ENCODE results near the gene NATD1.
A peak's percentile ranks its signal among the peaks of the same experiment; 100 is the strongest.

Gene NATD1

GRCh38 chr17:21271454-21272183 lies 18.4 kb upstream of the NATD1 start:
- Histone ChIP-seq H3K27ac (ENCODE audit: low read depth, low read length, severe bottlenecking) (no peak overlapping the region), H3K4me3 (ENCODE audit: extremely low read depth, insufficient read depth, low read length, poor library complexity, severe bottlenecking) (no peak overlapping the region), H3K4me1 (ENCODE audit: control insufficient read depth, insufficient read depth, low read length, poor library complexity, severe bottlenecking) (peaks cover 2% of the 10 kb centered on the region), H3K36me3 (ENCODE audit: control insufficient read depth, insufficient read depth, low read length) (no peaks in the 10 kb centered on the region), H3K9me3 (ENCODE audit: control insufficient read depth, low read length) (no peaks in the 10 kb centered on the region)
- 92 to 100% methylated on average over 2 to 4 of the region's 10 CpGs for WGBS, 2 experiments (ENCODE audit: insufficient coverage in 2 of 2)

GRCh38 chr17:21269394-21269793 lies 16.2 kb upstream of the NATD1 start:
- WGBS, 2 experiments (ENCODE audit: insufficient coverage in 2 of 2) = 85 to 93% methylated on average over 3 to 4 of the region's 8 CpGs
- Histone ChIP-seq H3K27ac (ENCODE audit: low read depth, low read length, severe bottlenecking) (no peak overlapping the region), H3K4me3 (ENCODE audit: extremely low read depth, insufficient read depth, low read length, poor library complexity, severe bottlenecking) (no peak overlapping the region), H3K9me3 (ENCODE audit: control insufficient read depth, low read length) (no peaks in the 10 kb centered on the region), H3K4me1 (ENCODE audit: control insufficient read depth, insufficient read depth, low read length, poor library complexity, severe bottlenecking) (peaks cover 2% of the 10 kb centered on the region), H3K36me3 (ENCODE audit: control insufficient read depth, insufficient read depth, low read length) (no peaks in the 10 kb centered on the region)

DNA sequence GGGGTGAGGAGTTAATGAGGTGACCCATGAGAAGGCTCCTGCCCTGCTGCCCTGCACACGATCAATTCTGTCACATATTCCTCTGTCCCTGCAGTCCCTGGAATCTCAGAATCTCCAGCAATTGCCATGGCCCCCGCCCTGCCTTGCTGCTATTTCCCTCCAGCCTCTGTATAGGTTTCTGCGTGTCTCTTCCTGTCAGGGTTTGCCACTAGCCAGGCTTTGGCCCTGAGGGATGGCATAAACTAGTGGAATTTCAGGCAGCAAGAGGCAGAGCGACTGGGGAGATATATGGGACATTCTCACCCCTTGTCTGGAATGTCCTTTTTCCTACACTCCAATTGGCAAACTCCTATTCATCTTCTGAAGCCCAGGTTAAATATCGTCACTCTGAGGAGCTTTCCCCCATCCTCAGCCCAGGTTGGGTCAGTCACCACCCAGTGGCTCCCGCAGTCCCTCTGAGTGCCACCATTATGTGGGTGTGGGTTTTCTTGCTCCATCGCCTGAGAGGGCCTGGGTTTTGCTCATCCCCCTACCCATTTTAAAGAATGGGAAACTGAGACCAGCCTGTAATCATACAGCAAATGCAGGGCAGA lies 15.5 kb upstream of the NATD1 start:
- Histone ChIP-seq H3K4me3 (ENCODE audit: extremely low read depth, insufficient read depth, low read length, poor library complexity, severe bottlenecking) (no peak overlapping the region), H3K36me3 (ENCODE audit: control insufficient read depth, insufficient read depth, low read length) (no peaks in the 10 kb centered on the region), H3K27ac (ENCODE audit: low read depth, low read length, severe bottlenecking) (no peak overlapping the region), H3K4me1 (ENCODE audit: control insufficient read depth, insufficient read depth, low read length, poor library complexity, severe bottlenecking) (peaks cover 2% of the 10 kb centered on the region), H3K9me3 (ENCODE audit: control insufficient read depth, low read length) (no peaks in the 10 kb centered on the region)
- 84 to 87% methylated on average over 3 to 5 of the region's 7 CpGs for WGBS, 2 experiments (ENCODE audit: insufficient coverage in 2 of 2)

DNA sequence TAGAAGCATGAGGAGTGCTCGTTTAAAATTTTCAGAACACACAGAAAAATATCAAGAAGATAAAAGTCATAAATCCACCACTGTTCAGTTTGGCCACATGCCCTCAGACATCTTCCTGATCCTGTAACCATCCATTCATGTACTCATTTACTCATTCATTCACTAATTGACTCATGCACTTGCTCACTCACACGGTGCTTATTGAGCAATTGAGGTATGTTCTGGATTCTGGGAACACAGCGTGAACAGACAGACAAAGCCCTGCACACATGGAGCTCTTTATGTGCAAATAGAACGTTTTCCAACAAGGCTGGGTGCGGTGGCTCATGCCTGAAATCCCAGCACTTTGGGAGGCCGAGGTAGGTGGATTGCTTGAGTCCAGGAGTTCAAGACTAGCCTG lies 10.2 kb upstream of the NATD1 start:
- Histone ChIP-seq H3K27ac (ENCODE audit: low read depth, low read length, severe bottlenecking) (no peak overlapping the region), H3K4me1 (ENCODE audit: control insufficient read depth, insufficient read depth, low read length, poor library complexity, severe bottlenecking) (peaks cover 2% of the 10 kb centered on the region), H3K9me3 (ENCODE audit: control insufficient read depth, low read length) (no peaks in the 10 kb centered on the region), H3K36me3 (ENCODE audit: control insufficient read depth, insufficient read depth, low read length) (no peaks in the 10 kb centered on the region), H3K4me3 (ENCODE audit: extremely low read depth, insufficient read depth, low read length, poor library complexity, severe bottlenecking) (no peak overlapping the region)
- WGBS, 2 experiments (ENCODE audit: insufficient coverage in 2 of 2) = 89 to 94% methylated on average over 5 of the region's 6 CpGs

- 80 to 82% methylated on average over 7 to 10 of the region's 12 CpGs for WGBS, 2 experiments (ENCODE audit: insufficient coverage in 2 of 2)
- Histone ChIP-seq H3K4me3 (ENCODE audit: extremely low read depth, insufficient read depth, low read length, poor library complexity, severe bottlenecking) (no peak overlapping the region), H3K9me3 (ENCODE audit: control insufficient read depth, low read length) (no peaks in the 10 kb centered on the region), H3K27ac (ENCODE audit: low read depth, low read length, severe bottlenecking) (no peak overlapping the region), H3K36me3 (ENCODE audit: control insufficient read depth, insufficient read depth, low read length) (no peaks in the 10 kb centered on the region), H3K4me1 (ENCODE audit: control insufficient read depth, insufficient read depth, low read length, poor library complexity, severe bottlenecking) (no peaks in the 10 kb centered on the region)
These were observed 9.2 kb upstream of the NATD1 start for GRCh38 chr17:21262259-21262993.

GRCh38 chr17:21258593-21258992 lies 5.4 kb upstream of the NATD1 start:
- no peaks in the 10 kb centered on the region for H3K4me1 ChIP-seq (ENCODE audit: control insufficient read depth, insufficient read depth, low read length, poor library complexity, severe bottlenecking)
- 92 to 95% methylated on average over 7 of the region's 7 CpGs for WGBS, 2 experiments (ENCODE audit: insufficient coverage in 2 of 2)
- no peak overlapping the region for H3K27ac ChIP-seq (ENCODE audit: low read depth, low read length, severe bottlenecking)
- no peak overlapping the region for H3K4me3 ChIP-seq (ENCODE audit: extremely low read depth, insufficient read depth, low read length, poor library complexity, severe bottlenecking)
- H3K36me3 ChIP-seq (ENCODE audit: control insufficient read depth, insufficient read depth, low read length) = no peaks in the 10 kb centered on the region
- no peaks in the 10 kb centered on the region for H3K9me3 ChIP-seq (ENCODE audit: control insufficient read depth, low read length)

GRCh38 chr17:21253646-21254441 lies 634 bp upstream of the NATD1 start:
- H3K4me3 ChIP-seq (ENCODE audit: extremely low read depth, insufficient read depth, low read length, poor library complexity, severe bottlenecking) = peak overlapping the region; percentile 41
- peak overlapping the region; percentile 23 for H3K27ac ChIP-seq (ENCODE audit: low read depth, low read length, severe bottlenecking)
- no peaks in the 10 kb centered on the region for H3K36me3 ChIP-seq (ENCODE audit: control insufficient read depth, insufficient read depth, low read length)
- no peaks in the 10 kb centered on the region for H3K9me3 ChIP-seq (ENCODE audit: control insufficient read depth, low read length)
- 63 to 79% methylated on average over 10 to 15 of the region's 15 CpGs for WGBS, 2 experiments (ENCODE audit: insufficient coverage in 2 of 2)
- H3K4me1 ChIP-seq (ENCODE audit: control insufficient read depth, insufficient read depth, low read length, poor library complexity, severe bottlenecking) = peaks cover 10% of the 10 kb centered on the region

DNA sequence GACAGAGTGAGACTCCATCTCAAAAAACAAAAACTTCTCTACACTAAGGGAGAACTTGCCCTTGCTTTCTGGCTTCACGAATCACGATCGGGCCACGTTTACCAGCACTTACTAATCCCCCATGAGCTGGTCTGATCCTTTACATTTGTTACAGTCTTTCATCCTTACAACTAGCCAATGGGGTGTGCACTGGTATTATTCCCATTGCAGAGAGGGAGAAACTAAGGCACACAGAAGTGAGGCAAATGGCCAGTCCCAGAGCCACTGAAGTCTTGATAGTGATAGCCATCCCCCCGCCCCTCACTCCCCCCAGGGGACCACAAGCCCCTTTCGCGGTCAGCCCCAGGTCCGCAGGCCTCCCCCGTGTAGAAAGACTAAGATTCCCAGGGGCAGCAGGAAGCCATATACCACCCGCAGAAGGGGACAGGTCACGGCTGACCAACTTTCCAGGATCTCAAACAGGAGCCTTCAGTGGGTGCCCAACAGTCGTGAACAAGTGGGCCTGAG lies 868 bp downstream of the NATD1 start:
- Histone ChIP-seq H3K4me3 (ENCODE audit: extremely low read depth, insufficient read depth, low read length, poor library complexity, severe bottlenecking) (peak overlapping the region; percentile 41), H3K4me1 (ENCODE audit: control insufficient read depth, insufficient read depth, low read length, poor library complexity, severe bottlenecking) (peaks cover 10% of the 10 kb centered on the region), H3K27ac (ENCODE audit: low read depth, low read length, severe bottlenecking) (no peak overlapping the region), H3K9me3 (ENCODE audit: control insufficient read depth, low read length) (no peaks in the 10 kb centered on the region), H3K36me3 (ENCODE audit: control insufficient read depth, insufficient read depth, low read length) (no peaks in the 10 kb centered on the region)
- WGBS, 2 experiments (ENCODE audit: insufficient coverage in 2 of 2) = 28 to 41% methylated on average over 9 to 11 of the region's 12 CpGs

GRCh38 chr17:21251337-21252010 lies 1.7 kb downstream of the NATD1 start:
- Histone ChIP-seq H3K36me3 (ENCODE audit: control insufficient read depth, insufficient read depth, low read length) (no peaks in the 10 kb centered on the region), H3K4me1 (ENCODE audit: control insufficient read depth, insufficient read depth, low read length, poor library complexity, severe bottlenecking) (peaks cover 10% of the 10 kb centered on the region), H3K27ac (ENCODE audit: low read depth, low read length, severe bottlenecking) (no peak overlapping the region), H3K9me3 (ENCODE audit: control insufficient read depth, low read length) (no peaks in the 10 kb centered on the region), H3K4me3 (ENCODE audit: extremely low read depth, insufficient read depth, low read length, poor library complexity, severe bottlenecking) (no peak overlapping the region)
- 93 to 96% methylated on average over 10 to 14 of the region's 15 CpGs for WGBS, 2 experiments (ENCODE audit: insufficient coverage in 2 of 2)

DNA sequence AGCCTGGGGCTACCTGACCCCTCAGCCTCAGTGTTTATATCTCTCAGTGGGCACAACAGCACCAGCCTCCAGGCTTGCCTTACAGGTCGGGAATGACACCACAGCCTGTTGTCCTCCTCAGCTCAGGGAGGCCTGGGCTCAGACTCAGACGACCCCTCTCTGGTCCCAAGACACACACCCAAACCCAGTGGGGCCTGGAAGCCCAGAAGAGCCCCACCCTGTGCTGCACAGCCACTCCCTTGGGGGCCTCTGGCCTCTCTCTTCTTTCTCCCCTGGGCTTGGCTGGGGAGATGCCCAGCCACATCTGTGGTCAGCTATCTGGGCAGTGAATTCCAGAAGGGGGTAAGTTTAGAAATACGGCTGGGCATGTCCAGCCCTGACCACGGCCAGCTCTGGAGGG lies 2.4 kb downstream of the NATD1 start:
- no peak overlapping the region for H3K27ac ChIP-seq (ENCODE audit: low read depth, low read length, severe bottlenecking)
- H3K4me3 ChIP-seq (ENCODE audit: extremely low read depth, insufficient read depth, low read length, poor library complexity, severe bottlenecking) = no peak overlapping the region
- H3K9me3 ChIP-seq (ENCODE audit: control insufficient read depth, low read length) = no peaks in the 10 kb centered on the region
- WGBS, 2 experiments (ENCODE audit: insufficient coverage in 2 of 2) = 74 to 93% methylated on average over 2 to 3 of the region's 4 CpGs
- H3K4me1 ChIP-seq (ENCODE audit: control insufficient read depth, insufficient read depth, low read length, poor library complexity, severe bottlenecking) = peaks cover 10% of the 10 kb centered on the region
- no peaks in the 10 kb centered on the region for H3K36me3 ChIP-seq (ENCODE audit: control insufficient read depth, insufficient read depth, low read length)
